GM12878 (cell line): Measurements from ENCODE around the gene PNLDC1. TPM values are rescaled to one million over a fixed set of nuclear protein-coding genes. Genes with fewer than 3 reads are reported as not detected.

Experiments
- ATAC-seq: fragments of 200-7000 bp; cut with Tn5 transposase; 3 replicates; pipeline ENCODE4 v1.9.1; 2020; ENCODE audit warnings: mild to moderate bottlenecking, moderate library complexity
- BruUV-seq: library from RNA; stranded (reverse); fragments of 400-500 nt; replicated peaks from 2 replicates; lab custom pipeline; 2021; lab: Mats Ljungman, UMichigan
- CTCF ChIA-PET: fragments of 300-600 bp; sonication (Branson Sonifier 250); formaldehyde crosslinking; extraction: SDS; loops from one replicate; lab custom pipeline; 2021; ENCODE audit warnings: inconsistent platforms; lab: Yijun Ruan, JAX
- POLR2A ChIA-PET: fragments of 350-600 bp; formaldehyde crosslinking; extraction: SDS; loops from one replicate; lab custom pipeline; 2021; ENCODE audit warnings: inconsistent platforms; lab: Charles Lee
- RAD21 ChIA-PET: fragments of 300-600 bp; sonication (Branson Sonifier 250); formaldehyde crosslinking; loops from one replicate; lab custom pipeline; 2023; ENCODE audit warnings: antibody characterized with exemption; ENCODE audit not compliant: unreplicated experiment; lab: Charles Lee
- SMC1A ChIA-PET: fragments of 300-600 bp; sonication (Branson Sonifier 250); formaldehyde crosslinking; loops from one replicate; lab custom pipeline; 2023; ENCODE audit not compliant: unreplicated experiment, uncharacterized antibody; lab: Charles Lee
- DNase-seq: peaks from one replicate; pipeline ENCODE4 v3.0.0-alpha.2; 2011; ENCODE audit warnings: low read depth, low spot score
- FAIRE-seq: peaks from 3 replicates; lab custom pipeline; 2011; peaks lifted over from hg19 to GRCh38; lab: Jason Lieb, UNC
- H2AFZ ChIP-seq: 2 replicates; pipeline ENCODE4 v1.6.0; 2011; ENCODE audit warnings: low read depth, low read length, control low read depth; ENCODE audit not compliant: control insufficient read depth
- H3K27ac ChIP-seq: 2 replicates; pipeline ENCODE4 v1.5.1; 2011; ENCODE audit warnings: control low read depth; ENCODE audit not compliant: control insufficient read depth, insufficient read depth
- H3K27me3 ChIP-seq, 2 experiments: replicated peaks in 1 of 2; 2 replicates each; pipeline versions ENCODE4 v1.6.0 to v1.6.1; 2011; ENCODE audit warnings: low read length in 1 of 2; ENCODE audit not compliant: control insufficient read depth in 2 of 2, insufficient read depth in 2 of 2
- H3K36me3 ChIP-seq, 2 experiments: 2 replicates each; pipeline ENCODE4 v1.5.1; 2011; ENCODE audit warnings: low read length in 1 of 2; ENCODE audit not compliant: control insufficient read depth in 2 of 2, insufficient read depth in 2 of 2
- H3K4me1 ChIP-seq: 2 replicates; pipeline ENCODE4 v1.6.1; 2011; ENCODE audit warnings: mild to moderate bottlenecking, low read length, moderate library complexity, mixed read lengths; ENCODE audit not compliant: control insufficient read depth, insufficient read depth
- H3K4me2 ChIP-seq: 2 replicates; pipeline ENCODE4 v1.6.0; 2011; ENCODE audit warnings: control low read depth; ENCODE audit not compliant: control insufficient read depth, insufficient read depth
- H3K4me3 ChIP-seq: fragments of 200-600 bp; sonication (generic); 2 replicates; pipeline ENCODE4 v1.5.1; 2016
- H3K79me2 ChIP-seq: 2 replicates; pipeline ENCODE4 v1.6.0; 2011; ENCODE audit warnings: low read length; ENCODE audit not compliant: control insufficient read depth, insufficient read depth
- H3K9ac ChIP-seq: 2 replicates; pipeline ENCODE4 v1.8.0; 2011; ENCODE audit warnings: low read length, control low read depth, mixed read lengths; ENCODE audit not compliant: control insufficient read depth, insufficient read depth
- H3K9me3 ChIP-seq: replicated peaks from 3 replicates; pipeline ENCODE4 v1.5.1; 2011; ENCODE audit warnings: mild to moderate bottlenecking, low read length; ENCODE audit not compliant: control insufficient read depth, insufficient read depth
- H4K20me1 ChIP-seq: 2 replicates; pipeline ENCODE4 v1.6.0; 2011; ENCODE audit not compliant: control insufficient read depth, insufficient read depth
- CHD4 ChIP-seq: fragments of 200-600 bp; sonication (generic); IDR thresholded peaks from 2 replicates; pipeline ENCODE4 v1.6.1; 2016; ENCODE audit warnings: mild to moderate bottlenecking
- CREB1 ChIP-seq: IDR thresholded peaks from 2 replicates; pipeline ENCODE4 v1.6.1; 2012; ENCODE audit warnings: low read depth, mild to moderate bottlenecking, inconsistent platforms
- CREM ChIP-seq: IDR thresholded peaks from 2 replicates; pipeline ENCODE4 v1.6.1; 2014; ENCODE audit warnings: antibody characterized with exemption, low read depth
- FOS ChIP-seq: IDR thresholded peaks from 3 replicates; pipeline ENCODE4 v1.6.1; 2011; ENCODE audit warnings: borderline replicate concordance; ENCODE audit not compliant: insufficient read length; ENCODE audit errors: extremely low read depth
- FOXM1 ChIP-seq: IDR thresholded peaks from 2 replicates; pipeline ENCODE4 v1.6.1; 2012; ENCODE audit warnings: low read depth, mild to moderate bottlenecking, inconsistent platforms, low read length, moderate library complexity
- MTA3 ChIP-seq: IDR thresholded peaks from 2 replicates; pipeline ENCODE4 v1.6.1; 2012; ENCODE audit warnings: low read length, inconsistent platforms, borderline replicate concordance
- NRF1 ChIP-seq: conservative IDR thresholded peaks from 2 replicates; pipeline ENCODE4 v1.6.1; 2011; ENCODE audit warnings: mild to moderate bottlenecking, low read depth, low read length, improper control_type of control experiment
- RUNX3 ChIP-seq: IDR thresholded peaks from 2 replicates; pipeline ENCODE4 v1.6.1; 2012; ENCODE audit warnings: low read length, inconsistent platforms
- SIN3A ChIP-seq: IDR thresholded peaks from 2 replicates; pipeline ENCODE4 v1.6.1; 2012; ENCODE audit warnings: low read depth, low read length, improper control_type of control experiment
- SMAD5 ChIP-seq: IDR thresholded peaks from 2 replicates; pipeline ENCODE4 v1.6.1; 2016; ENCODE audit warnings: antibody characterized with exemption, low read depth
- SMARCA5 ChIP-seq: fragments of 450-650 bp; IDR thresholded peaks from 2 replicates; pipeline ENCODE4 v1.6.1; 2017; ENCODE audit warnings: mild to moderate bottlenecking
- SMC3 ChIP-seq: IDR thresholded peaks from 2 replicates; pipeline ENCODE4 v1.6.1; 2011; ENCODE audit warnings: low read length, improper control_type of control experiment, borderline replicate concordance
- ZBTB11 ChIP-seq: fragments of 450-650 bp; formaldehyde crosslinking; IDR thresholded peaks from 2 replicates; pipeline ENCODE4 v1.5.0; 2022; ENCODE audit warnings: mild to moderate bottlenecking, missing genetic modification characterization
- ZBTB40 ChIP-seq: fragments of 450-650 bp; IDR thresholded peaks from 2 replicates; pipeline ENCODE4 v1.6.1; 2016; ENCODE audit warnings: mild to moderate bottlenecking, moderate library complexity, borderline replicate concordance
- ZNF207 ChIP-seq: fragments of 450-650 bp; IDR thresholded peaks from 2 replicates; pipeline ENCODE4 v1.6.1; 2014; ENCODE audit warnings: antibody characterized with exemption, mild to moderate bottlenecking, borderline replicate concordance
- WGBS: methylation state at CpG from one replicate; pipeline ENCODE4 v1.1.6; 2016; ENCODE audit warnings: low lambda C conversion rate; ENCODE audit not compliant: insufficient replicate concordance, insufficient coverage; ENCODE audit errors: missing lambda C conversion rate; 5-methylcytosine and 5-hydroxymethylcytosine counted together
- in situ Hi-C: fragments of 300-500 bp; cut with MboI; formaldehyde crosslinking; loops from 9 replicates; pipeline ENCODE4 v1.14.3; 2018; ENCODE audit warnings: mixed read lengths
- intact Hi-C: fragments of 100-400 bp; cut with micrococcal nuclease; formaldehyde crosslinking; loops from one replicate; pipeline ENCODE4 v1.14.2; 2022; ENCODE audit not compliant: unreplicated experiment
- polyA plus RNA-seq, 11 experiments: library from polyadenylated mRNA; depleted of rRNA in 4 of 11; unstranded in 6 of 11; stranded (reverse) in 5 of 11; fragments of >200 nt; fragmentation: Nextera tagmentation in 4 of 11; fragmentation: Illumina TruSeq in 1 of 11; extraction: Ambion mirVana in 4 of 11; extraction: Trizol in 1 of 11; gene quantifications; 1 replicate in 1 of 11; 2 replicates in 10 of 11; pipeline versions ENCODE4 v1.2.1 to v1.2.3, GENCODE V29; 2011 to 2016; ENCODE audit warnings: inconsistent platforms in 2 of 11, missing spikeins in 2 of 11, low read depth in 1 of 11
- total RNA-seq, 4 experiments: library from RNA; depleted of rRNA in 3 of 4; stranded (reverse); fragments of >200 nt in 3 of 4; fragmentation: Illumina TruSeq in 1 of 4; extraction: Trizol in 1 of 4; gene quantifications; 2 replicates each; pipeline versions ENCODE4 v1.2.1 to v1.2.3, GENCODE V29; 2013 to 2021
- TF ChIP-seq, protein P1 (sequence below): fragments of 450-650 bp; IDR thresholded peaks from 2 replicates; pipeline ENCODE4 v1.6.1; 2014; ENCODE audit warnings: mild to moderate bottlenecking

The PNLDC1 gene
- total and polyA plus RNA-seq, 10 of the 15 experiments (the other 5 are each of a cell fraction or from before 2014, with no cell fraction given), result 0.06 to 0.25 (median 0.09) TPM; not detected in 2

GRCh38 chr6:159807150-159807858 is 7.2 kb downstream of the PNLDC1 start:
- no TSS peak for BruUV-seq
- no peaks in the 10 kb centered on the region for H4K20me1 ChIP-seq
- in situ Hi-C loops, result no loop called here
- WGBS, result 94% methylated on average over 5 of the region's 5 CpGs
- ATAC-seq, result no peak
- ChIA-PET RAD21 (no interaction called here), POLR2A (no interaction called here), CTCF (interaction anchor here (1.0 to 1.6 kb wide), 3 partner anchors 15 to 17 kb away, joined by 3 to 5 read pairs (median 5); partner anchors contain the start of genes MRPL18 and TCP1), SMC1A (interaction anchor here (0.6 to 2.7 kb wide), 2 partner anchors 17 to 119 kb away, joined by 3 to 11 read pairs; partner anchors contain the start of gene MRPL18)
- no peaks in the 10 kb centered on the region for H3K4me1 ChIP-seq
- no peaks in the 10 kb centered on the region for H3K9me3 ChIP-seq
- intact Hi-C loops, result no loop called here
- no peak overlapping the region for H3K4me2 ChIP-seq
- H3K27ac ChIP-seq, result no peak overlapping the region
- no peaks in the 10 kb centered on the region for H3K27me3 ChIP-seq
- no peaks in the 10 kb centered on the region for H3K79me2 ChIP-seq
- no peak overlapping the region for H3K4me3 ChIP-seq
- H2AFZ ChIP-seq, result no peak overlapping the region
- no peak for FAIRE-seq
- no peak for DNase-seq
- no peaks in the 10 kb centered on the region for H3K36me3 ChIP-seq
- H3K9ac ChIP-seq, result no peak overlapping the region
- TF ChIP-seq SMAD5, result no peak
- no peak for TF ChIP-seq RUNX3
- TF ChIP-seq CREB1, result no peak
- TF ChIP-seq, protein P1, sequence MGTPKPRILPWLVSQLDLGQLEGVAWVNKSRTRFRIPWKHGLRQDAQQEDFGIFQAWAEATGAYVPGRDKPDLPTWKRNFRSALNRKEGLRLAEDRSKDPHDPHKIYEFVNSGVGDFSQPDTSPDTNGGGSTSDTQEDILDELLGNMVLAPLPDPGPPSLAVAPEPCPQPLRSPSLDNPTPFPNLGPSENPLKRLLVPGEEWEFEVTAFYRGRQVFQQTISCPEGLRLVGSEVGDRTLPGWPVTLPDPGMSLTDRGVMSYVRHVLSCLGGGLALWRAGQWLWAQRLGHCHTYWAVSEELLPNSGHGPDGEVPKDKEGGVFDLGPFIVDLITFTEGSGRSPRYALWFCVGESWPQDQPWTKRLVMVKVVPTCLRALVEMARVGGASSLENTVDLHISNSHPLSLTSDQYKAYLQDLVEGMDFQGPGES, result no peak
- no peak for TF ChIP-seq ZNF207
- no peak for TF ChIP-seq ZBTB11 (CRISPR knock-in tag)
- no peak for TF ChIP-seq CHD4
- no peak for TF ChIP-seq MTA3
- no peak for TF ChIP-seq SMC3
- no peak for TF ChIP-seq FOS
- TF ChIP-seq NRF1, result no peak
- no peak for TF ChIP-seq ZBTB40
- TF ChIP-seq FOXM1, result no peak
- no peak for TF ChIP-seq SMARCA5
- no peak for TF ChIP-seq SIN3A
- TF ChIP-seq CREM, result no peak
